HepG2 (cell line): ENCODE data around the gene NAB2. TPM values are rescaled to one million over a fixed set of nuclear protein-coding genes. Genes with fewer than 3 reads are reported as not detected.
A peak's percentile ranks its signal among the peaks of the same experiment; 100 is the strongest.

ENCODE experiments used
- GFI1 ChIP-seq: sonication (generic); formaldehyde crosslinking; IDR thresholded peaks from 2 replicates; pipeline ENCODE4 v1.5.0; 2020; ENCODE audit warnings: missing genetic modification reagents, mild to moderate bottlenecking, borderline replicate concordance
- KDM6A ChIP-seq: IDR thresholded peaks from 2 replicates; pipeline ENCODE4 v1.6.1; 2016; ENCODE audit warnings: low read depth
- MEF2D ChIP-seq: sonication (generic); formaldehyde crosslinking; IDR thresholded peaks from 2 replicates; pipeline ENCODE4 v1.5.1; 2020; ENCODE audit warnings: mild to moderate bottlenecking, missing genetic modification reagents
- NCOA2 ChIP-seq: sonication (generic); formaldehyde crosslinking; IDR thresholded peaks from 2 replicates; pipeline ENCODE4 v1.8.0; 2022; ENCODE audit warnings: inconsistent platforms
- NR2F2 ChIP-seq: IDR thresholded peaks from 2 replicates; pipeline ENCODE4 v1.6.1; 2012; ENCODE audit warnings: low read depth, inconsistent platforms, borderline replicate concordance
- RXRA ChIP-seq: sonication (generic); formaldehyde crosslinking; IDR thresholded peaks from 2 replicates; pipeline ENCODE4 v1.5.1; 2020; ENCODE audit warnings: missing genetic modification reagents
- SIX1 ChIP-seq: sonication (generic); formaldehyde crosslinking; IDR thresholded peaks from 2 replicates; pipeline ENCODE4 v1.4.0; 2020; ENCODE audit warnings: missing genetic modification reagents, borderline replicate concordance
- SKI ChIP-seq: fragments of 450-650 bp; IDR thresholded peaks from one replicate; pipeline ENCODE4 v1.6.1; 2018; ENCODE audit warnings: mild to moderate bottlenecking; ENCODE audit not compliant: partially characterized antibody
- TOPORS ChIP-seq: sonication (generic); formaldehyde crosslinking; IDR thresholded peaks from 2 replicates; pipeline ENCODE4 v1.8.0; 2023; ENCODE audit warnings: mild to moderate bottlenecking, missing genetic modification reagents
- ZSCAN25 ChIP-seq: sonication (generic); formaldehyde crosslinking; IDR thresholded peaks from 2 replicates; pipeline ENCODE4 v1.8.0; 2022; ENCODE audit warnings: mild to moderate bottlenecking, missing genetic modification reagents
- polyA plus RNA-seq, 8 experiments: library from polyadenylated mRNA; depleted of rRNA in 3 of 8; stranded (reverse) in 7 of 8; unstranded in 1 of 8; fragments of >200 nt; fragmentation: Illumina TruSeq in 4 of 8; extraction: Trizol in 4 of 8; gene quantifications; 2 replicates each; pipeline versions ENCODE4 v1.2.1 to v1.2.3, GENCODE V29; 2011 to 2016; ENCODE audit warnings: low read depth in 4 of 8, missing spikeins in 1 of 8, mixed read lengths in 1 of 8; ENCODE audit not compliant: insufficient read depth in 1 of 8
- total RNA-seq, 5 experiments: library from RNA; depleted of rRNA; stranded (reverse); fragments of >200 nt; fragmentation: Illumina TruSeq; extraction: Trizol; gene quantifications; 2 replicates each; pipeline ENCODE4 v1.2.3, GENCODE V29; 2016; ENCODE audit warnings: low read depth in 1 of 5
- TF ChIP-seq, protein P1 (sequence below): sonication (generic); formaldehyde crosslinking; IDR thresholded peaks from 2 replicates; pipeline ENCODE4 v1.4.0; 2020; ENCODE audit warnings: mild to moderate bottlenecking, missing genetic modification reagents
- TF ChIP-seq, protein P2 (sequence below): sonication (generic); formaldehyde crosslinking; IDR thresholded peaks from 2 replicates; pipeline ENCODE4 v1.5.0; 2020; ENCODE audit warnings: missing genetic modification reagents, mild to moderate bottlenecking, borderline replicate concordance
- TF ChIP-seq, protein P3 (sequence below): sonication (generic); formaldehyde crosslinking; IDR thresholded peaks from 2 replicates; pipeline ENCODE4 v1.4.0; 2020; ENCODE audit warnings: missing genetic modification reagents
- TF ChIP-seq, protein P4 (sequence below): sonication (generic); formaldehyde crosslinking; IDR thresholded peaks from 2 replicates; pipeline ENCODE4 v1.4.0; 2020; ENCODE audit warnings: missing genetic modification reagents
- TF ChIP-seq, protein P5 (sequence below): sonication (generic); formaldehyde crosslinking; IDR thresholded peaks from 2 replicates; pipeline ENCODE4 v1.5.1; 2020; ENCODE audit warnings: missing genetic modification reagents, mild to moderate bottlenecking, borderline replicate concordance
- TF ChIP-seq, protein P6 (sequence below), 2 experiments: sonication (generic) in 1 of 2; formaldehyde crosslinking in 1 of 2; IDR thresholded peaks; 2 replicates each; pipeline versions ENCODE4 v1.4.0 to v1.6.1; 2018 to 2020; ENCODE audit warnings: missing genetic modification reagents in 2 of 2, borderline replicate concordance in 1 of 2, low read depth in 1 of 2, mild to moderate bottlenecking in 1 of 2, missing biosample characterization in 1 of 2

The NAB2 gene
- total and polyA plus RNA-seq, 2 of the 13 experiments (the other 11 are each of a cell fraction or from before 2014, with no cell fraction given) = 11.7 to 12.9 TPM

DNA sequence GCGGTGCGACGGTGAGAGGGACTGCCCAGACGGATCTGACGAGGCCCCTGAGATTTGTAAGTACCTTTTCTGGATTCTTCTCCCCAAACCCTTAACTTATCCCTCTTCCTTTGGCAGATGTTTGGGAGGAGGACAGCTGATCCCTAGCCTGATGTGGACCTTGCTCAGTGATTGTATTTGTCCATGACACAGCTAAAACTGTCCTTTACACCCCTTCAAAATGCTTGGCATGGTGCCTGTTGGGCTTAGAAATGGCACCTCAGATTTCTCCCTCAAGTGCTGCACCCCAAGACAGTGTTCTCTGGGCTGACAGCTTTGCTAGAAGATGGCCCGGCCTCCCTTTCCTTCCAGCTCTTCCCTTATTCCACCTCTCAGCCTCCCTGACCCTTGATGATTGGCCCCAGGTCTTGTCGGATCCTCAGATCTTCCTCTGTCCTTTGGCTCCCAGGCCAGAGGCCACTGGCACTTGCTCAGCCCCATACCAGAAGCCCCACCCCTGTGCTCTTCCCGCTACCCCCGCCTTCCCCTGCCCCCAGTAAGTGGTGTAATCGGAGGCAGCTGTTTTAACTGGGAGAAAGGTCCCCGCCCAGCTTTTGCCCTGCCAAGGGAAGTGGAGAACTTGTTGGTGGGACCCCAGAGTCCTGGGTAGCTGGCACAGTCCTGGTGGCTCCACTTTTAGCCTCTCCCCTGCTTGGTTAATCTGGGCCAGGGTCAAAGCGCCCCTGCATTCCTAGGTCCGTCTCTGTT lies 49.8 kb downstream of the NAB2 start (continued):
- TF ChIP-seq, protein P1, sequence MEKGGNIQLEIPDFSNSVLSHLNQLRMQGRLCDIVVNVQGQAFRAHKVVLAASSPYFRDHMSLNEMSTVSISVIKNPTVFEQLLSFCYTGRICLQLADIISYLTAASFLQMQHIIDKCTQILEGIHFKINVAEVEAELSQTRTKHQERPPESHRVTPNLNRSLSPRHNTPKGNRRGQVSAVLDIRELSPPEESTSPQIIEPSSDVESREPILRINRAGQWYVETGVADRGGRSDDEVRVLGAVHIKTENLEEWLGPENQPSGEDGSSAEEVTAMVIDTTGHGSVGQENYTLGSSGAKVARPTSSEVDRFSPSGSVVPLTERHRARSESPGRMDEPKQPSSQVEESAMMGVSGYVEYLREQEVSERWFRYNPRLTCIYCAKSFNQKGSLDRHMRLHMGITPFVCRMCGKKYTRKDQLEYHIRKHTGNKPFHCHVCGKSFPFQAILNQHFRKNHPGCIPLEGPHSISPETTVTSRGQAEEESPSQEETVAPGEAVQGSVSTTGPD (CRISPR knock-in tag) = no peak
- no peak for TF ChIP-seq SKI
- TF ChIP-seq TOPORS (CRISPR knock-in tag) = no peak
- TF ChIP-seq, protein P2, sequence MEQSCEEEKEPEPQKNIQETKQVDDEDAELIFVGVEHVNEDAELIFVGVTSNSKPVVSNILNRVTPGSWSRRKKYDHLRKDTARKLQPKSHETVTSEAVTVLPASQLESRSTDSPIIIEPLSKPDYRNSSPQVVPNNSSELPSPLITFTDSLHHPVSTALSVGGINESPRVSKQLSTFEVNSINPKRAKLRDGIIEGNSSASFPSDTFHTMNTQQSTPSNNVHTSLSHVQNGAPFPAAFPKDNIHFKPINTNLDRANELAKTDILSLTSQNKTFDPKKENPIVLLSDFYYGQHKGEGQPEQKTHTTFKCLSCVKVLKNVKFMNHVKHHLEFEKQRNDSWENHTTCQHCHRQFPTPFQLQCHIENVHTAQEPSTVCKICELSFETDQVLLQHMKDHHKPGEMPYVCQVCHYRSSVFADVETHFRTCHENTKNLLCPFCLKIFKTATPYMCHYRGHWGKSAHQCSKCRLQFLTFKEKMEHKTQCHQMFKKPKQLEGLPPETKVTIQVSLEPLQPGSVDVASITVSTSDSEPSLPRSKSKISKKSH = no peak
- TF ChIP-seq, protein P3, sequence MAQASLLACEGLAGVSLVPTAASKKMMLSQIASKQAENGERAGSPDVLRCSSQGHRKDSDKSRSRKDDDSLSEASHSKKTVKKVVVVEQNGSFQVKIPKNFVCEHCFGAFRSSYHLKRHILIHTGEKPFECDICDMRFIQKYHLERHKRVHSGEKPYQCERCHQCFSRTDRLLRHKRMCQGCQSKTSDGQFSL (CRISPR knock-in tag) = 0 out of 2 replicates have a peak, but pooled peaks have one; percentile 18
- TF ChIP-seq, protein P4, sequence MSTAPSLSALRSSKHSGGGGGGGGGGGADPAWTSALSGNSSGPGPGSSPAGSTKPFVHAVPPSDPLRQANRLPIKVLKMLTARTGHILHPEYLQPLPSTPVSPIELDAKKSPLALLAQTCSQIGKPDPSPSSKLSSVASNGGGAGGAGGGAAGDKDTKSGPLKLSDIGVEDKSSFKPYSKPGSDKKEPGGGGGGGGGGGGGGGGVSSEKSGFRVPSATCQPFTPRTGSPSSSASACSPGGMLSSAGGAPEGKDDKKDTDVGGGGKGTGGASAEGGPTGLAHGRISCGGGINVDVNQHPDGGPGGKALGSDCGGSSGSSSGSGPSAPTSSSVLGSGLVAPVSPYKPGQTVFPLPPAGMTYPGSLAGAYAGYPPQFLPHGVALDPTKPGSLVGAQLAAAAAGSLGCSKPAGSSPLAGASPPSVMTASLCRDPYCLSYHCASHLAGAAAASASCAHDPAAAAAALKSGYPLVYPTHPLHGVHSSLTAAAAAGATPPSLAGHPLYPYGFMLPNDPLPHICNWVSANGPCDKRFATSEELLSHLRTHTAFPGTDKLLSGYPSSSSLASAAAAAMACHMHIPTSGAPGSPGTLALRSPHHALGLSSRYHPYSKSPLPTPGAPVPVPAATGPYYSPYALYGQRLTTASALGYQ (CRISPR knock-in tag) = peak; percentile 34; the same call in 1 of the 2 replicates
- TF ChIP-seq, protein P5, sequence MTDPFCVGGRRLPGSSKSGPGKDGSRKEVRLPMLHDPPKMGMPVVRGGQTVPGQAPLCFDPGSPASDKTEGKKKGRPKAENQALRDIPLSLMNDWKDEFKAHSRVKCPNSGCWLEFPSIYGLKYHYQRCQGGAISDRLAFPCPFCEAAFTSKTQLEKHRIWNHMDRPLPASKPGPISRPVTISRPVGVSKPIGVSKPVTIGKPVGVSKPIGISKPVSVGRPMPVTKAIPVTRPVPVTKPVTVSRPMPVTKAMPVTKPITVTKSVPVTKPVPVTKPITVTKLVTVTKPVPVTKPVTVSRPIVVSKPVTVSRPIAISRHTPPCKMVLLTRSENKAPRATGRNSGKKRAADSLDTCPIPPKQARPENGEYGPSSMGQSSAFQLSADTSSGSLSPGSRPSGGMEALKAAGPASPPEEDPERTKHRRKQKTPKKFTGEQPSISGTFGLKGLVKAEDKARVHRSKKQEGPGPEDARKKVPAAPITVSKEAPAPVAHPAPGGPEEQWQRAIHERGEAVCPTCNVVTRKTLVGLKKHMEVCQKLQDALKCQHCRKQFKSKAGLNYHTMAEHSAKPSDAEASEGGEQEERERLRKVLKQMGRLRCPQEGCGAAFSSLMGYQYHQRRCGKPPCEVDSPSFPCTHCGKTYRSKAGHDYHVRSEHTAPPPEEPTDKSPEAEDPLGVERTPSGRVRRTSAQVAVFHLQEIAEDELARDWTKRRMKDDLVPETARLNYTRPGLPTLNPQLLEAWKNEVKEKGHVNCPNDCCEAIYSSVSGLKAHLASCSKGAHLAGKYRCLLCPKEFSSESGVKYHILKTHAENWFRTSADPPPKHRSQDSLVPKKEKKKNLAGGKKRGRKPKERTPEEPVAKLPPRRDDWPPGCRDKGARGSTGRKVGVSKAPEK (CRISPR knock-in tag) = no peak
- TF ChIP-seq SIX1 = 0 out of 2 replicates have a peak, but pooled peaks have one; percentile 8
- TF ChIP-seq KDM6A = 0 out of 2 replicates have a peak, but pooled peaks have one; percentile 65
- TF ChIP-seq, protein P6, sequence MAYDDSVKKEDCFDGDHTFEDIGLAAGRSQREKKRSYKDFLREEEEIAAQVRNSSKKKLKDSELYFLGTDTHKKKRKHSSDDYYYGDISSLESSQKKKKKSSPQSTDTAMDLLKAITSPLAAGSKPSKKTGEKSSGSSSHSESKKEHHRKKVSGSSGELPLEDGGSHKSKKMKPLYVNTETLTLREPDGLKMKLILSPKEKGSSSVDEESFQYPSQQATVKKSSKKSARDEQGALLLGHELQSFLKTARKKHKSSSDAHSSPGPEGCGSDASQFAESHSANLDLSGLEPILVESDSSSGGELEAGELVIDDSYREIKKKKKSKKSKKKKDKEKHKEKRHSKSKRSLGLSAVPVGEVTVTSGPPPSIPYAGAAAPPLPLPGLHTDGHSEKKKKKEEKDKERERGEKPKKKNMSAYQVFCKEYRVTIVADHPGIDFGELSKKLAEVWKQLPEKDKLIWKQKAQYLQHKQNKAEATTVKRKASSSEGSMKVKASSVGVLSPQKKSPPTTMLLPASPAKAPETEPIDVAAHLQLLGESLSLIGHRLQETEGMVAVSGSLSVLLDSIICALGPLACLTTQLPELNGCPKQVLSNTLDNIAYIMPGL (CRISPR knock-in tag; IDR thresholded peaks at IDR 0.05; ENCODE audit: borderline replicate concordance in 1 of 2, low read depth in 1 of 2) = 0 out of 4 replicates have a peak, but pooled peaks of 1 of the 2 experiments have one; percentile 12
- TF ChIP-seq ZSCAN25 (CRISPR knock-in tag) = peak; percentile 92
- TF ChIP-seq NCOA2 (CRISPR knock-in tag) = peak; percentile 68
- TF ChIP-seq RXRA (CRISPR knock-in tag) = peak; percentile 77; the same call in 1 of the 2 replicates
- TF ChIP-seq GFI1 (CRISPR knock-in tag) = 0 out of 2 replicates have a peak, but pooled peaks have one; percentile 32
- TF ChIP-seq MEF2D (CRISPR knock-in tag) = peak; percentile 71; the same call in 1 of the 2 replicates
- peak; percentile 79 for TF ChIP-seq NR2F2
